NCI-H2081 treated with DMSO at 0.1 percent for 48 hours (cell line): ENCODE measurements around the gene RHPN2.
"Not testable (repeated sequence)": the region's sequence is repeated elsewhere in the genome, so short reads cannot be mapped to it uniquely, and the experiment has no call there.

Experiments
- DNase-seq: peaks from one replicate; lab custom pipeline; 2025; lab: John Stamatoyannopoulos, UW

The RHPN2 gene

GRCh38 chr19:32971715-32972540, 92.8 kb downstream of the RHPN2 start, which contains the start of the genes CEP89 and FAAP24:
CEP89 (minus strand) TSS chr19:32971958; CDS start chr19:32971874, 84 bp downstream.
FAAP24 (plus strand) TSS chr19:32972242; CDS start chr19:32973197, 955 bp downstream.
- DNase-seq, result peak; percentile 95

DNA sequence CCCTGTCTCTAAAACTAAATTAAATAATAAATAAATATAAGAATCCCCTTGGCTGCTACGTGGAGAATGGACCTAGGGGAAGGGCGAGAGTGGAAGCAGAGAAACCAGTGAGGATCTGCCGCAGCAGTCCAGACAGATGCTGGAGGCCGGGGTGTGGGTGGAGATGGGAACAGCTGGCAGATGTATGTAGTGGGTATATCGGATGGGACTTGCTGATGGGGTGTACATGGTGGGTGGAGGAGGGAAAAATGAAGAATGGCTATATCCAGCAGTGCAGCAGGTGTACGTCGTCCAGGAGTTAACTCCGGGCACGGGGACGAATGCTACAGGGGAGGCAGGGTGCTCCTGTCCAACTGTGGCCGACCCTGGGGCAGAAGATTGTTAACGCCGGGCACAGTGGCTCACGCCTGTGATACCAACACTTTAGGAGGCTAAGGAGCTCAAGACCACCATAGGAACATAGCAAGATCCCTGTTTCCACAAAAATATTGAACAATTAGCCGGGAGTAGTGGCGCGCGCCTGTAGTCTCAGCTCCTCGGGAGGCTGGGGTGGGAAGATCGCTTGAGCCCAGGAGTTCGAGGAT, 93.6 kb downstream of the RHPN2 start:
- no peak for DNase-seq

GRCh38 chr19:32969549-32969948, 95.1 kb downstream of the RHPN2 start:
- DNase-seq, result no peak

DNA sequence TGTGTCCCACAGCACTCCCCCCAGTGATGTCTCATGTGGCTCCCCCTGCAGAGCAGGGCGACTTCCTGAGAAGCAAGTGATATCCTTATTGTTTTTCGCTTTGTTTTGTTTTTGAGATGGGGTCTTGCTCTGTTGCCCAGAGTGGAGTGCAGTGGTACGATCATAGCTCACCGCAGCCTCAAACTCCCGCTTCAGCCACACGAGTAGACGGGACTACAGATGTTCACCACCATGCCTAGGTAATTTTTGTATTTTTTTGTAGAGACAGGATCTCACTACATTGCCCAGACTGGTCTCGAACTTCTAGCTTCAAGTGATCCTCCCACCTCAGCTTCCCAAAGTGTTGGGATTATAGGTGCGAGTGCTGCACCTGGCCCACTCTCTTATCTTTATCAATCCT, 97.9 kb downstream of the RHPN2 start:
- no peak for DNase-seq

DNA sequence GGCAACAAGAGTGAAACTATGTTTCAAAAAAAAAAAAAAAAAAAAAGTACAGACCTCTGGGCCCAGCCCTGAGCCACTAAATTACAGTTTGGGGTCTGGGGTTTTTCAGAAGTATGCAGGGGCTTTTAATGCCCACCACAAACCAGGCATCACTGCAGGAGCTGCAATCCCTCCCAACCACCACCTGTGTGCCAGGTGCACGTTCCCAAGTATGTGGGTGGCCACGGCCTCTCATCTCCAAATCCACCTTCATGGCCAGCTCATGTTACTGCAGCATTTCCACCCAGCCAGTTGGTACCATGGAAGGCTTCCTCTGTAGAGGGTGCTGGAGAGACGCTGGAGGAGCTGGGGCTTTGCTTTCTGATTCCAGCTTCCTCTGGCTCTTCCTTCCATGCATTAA, 119.4 kb downstream of the RHPN2 start:
- no peak for DNase-seq

DNA sequence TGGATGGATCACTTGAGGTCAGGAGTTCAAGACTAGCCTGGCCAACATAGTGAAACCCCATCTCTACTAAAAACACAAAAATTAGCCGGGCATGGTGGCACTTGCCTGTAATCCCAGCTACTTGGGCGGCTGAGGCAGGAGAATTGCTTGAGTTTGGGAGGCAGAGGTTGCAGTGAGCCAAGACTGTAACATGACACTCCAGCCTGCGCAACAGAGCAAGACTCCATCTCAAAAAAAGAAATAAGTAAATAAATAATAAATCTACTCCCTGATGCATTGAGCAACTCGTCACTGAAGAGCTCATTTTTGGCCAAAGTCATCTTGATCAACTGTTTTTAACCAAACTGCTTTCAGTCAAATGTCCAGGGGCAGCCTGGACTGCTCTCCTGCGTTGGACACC, 123.4 kb downstream of the RHPN2 start:
- DNase-seq, result not testable (repeated sequence)

DNA sequence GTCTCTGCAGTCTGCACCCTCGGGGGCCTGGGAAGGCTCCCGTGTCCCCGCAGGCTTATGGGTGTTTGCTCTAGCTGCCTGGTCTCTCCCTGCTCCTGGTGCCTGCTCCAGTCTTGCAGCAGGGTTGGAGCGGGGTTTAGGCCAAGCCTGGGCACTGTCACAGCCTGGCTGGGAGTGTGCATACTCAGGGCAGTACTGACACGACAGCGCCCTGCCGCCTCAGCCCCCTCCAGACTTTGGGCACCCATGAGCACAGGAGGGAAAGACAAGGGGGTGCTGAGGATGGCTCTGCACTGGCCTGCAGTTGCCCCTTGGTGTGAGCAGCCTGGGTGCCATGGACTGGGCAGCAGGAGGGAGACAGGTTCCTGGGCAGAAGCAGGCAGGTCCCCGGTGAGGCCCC, 128.6 kb downstream of the RHPN2 start:
- no peak for DNase-seq

GRCh38 chr19:32935629-32936028, 129.1 kb downstream of the RHPN2 start:
- DNase-seq, result no peak

DNA sequence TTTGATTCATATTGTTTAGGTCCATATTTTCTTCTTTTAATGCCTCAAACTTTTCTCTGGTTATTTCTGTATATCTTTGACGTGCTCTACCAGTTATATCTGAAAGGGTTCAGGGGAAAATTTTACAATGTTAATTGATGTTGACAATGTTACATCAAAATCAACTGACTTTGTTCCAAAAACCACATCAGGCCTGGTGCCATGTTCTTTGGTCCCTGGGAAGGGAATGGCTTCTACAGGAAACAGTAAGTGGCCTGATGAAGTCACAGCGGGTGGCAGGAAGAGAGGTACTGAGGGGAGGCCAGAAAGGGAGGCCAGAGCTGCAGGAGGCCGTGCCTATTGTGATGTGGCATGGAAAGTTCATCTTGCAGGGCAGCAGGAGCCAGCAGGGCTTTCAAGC, 131.1 kb downstream of the RHPN2 start:
- DNase-seq, result no peak

- DNase-seq, result no peak
Measured at GRCh38 chr19:32930567-32930966, 134.1 kb downstream of the RHPN2 start.

DNA sequence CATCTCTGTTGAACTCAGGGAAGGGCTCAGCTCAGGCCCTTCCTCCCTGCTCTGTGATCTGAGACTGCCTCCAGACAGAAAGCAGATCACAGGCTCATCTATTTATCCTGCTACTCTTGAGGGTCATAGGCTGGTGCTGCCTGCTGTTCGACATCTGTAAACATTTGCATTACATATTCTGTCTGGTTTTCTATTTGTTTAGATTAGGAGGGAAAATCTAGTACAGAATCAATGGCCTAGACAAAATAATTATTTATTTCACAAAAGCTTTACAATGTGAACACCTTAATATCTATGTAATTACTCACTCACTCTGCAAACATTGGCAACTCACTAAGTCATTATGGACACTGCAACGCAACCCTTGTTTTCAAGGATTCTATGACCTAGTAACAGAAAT, 135.9 kb downstream of the RHPN2 start:
- DNase-seq, result no peak
